GM12875 (cell line): ENCODE data around the gene MBD4.

ENCODE experiments used
- H3K4me3 ChIP-seq: one replicate; pipeline ENCODE4 v1.5.1; 2011; ENCODE audit warnings: low read depth, low read length, control low read depth
- TF ChIP-seq, protein P1 (sequence below): IDR thresholded peaks from 2 replicates; pipeline ENCODE4 v1.5.1; 2011; ENCODE audit warnings: low read depth, mild to moderate bottlenecking, control low read depth, inconsistent platforms, low read length, moderate library complexity, borderline replicate concordance; ENCODE audit not compliant: insufficient read depth

Gene MBD4

DNA sequence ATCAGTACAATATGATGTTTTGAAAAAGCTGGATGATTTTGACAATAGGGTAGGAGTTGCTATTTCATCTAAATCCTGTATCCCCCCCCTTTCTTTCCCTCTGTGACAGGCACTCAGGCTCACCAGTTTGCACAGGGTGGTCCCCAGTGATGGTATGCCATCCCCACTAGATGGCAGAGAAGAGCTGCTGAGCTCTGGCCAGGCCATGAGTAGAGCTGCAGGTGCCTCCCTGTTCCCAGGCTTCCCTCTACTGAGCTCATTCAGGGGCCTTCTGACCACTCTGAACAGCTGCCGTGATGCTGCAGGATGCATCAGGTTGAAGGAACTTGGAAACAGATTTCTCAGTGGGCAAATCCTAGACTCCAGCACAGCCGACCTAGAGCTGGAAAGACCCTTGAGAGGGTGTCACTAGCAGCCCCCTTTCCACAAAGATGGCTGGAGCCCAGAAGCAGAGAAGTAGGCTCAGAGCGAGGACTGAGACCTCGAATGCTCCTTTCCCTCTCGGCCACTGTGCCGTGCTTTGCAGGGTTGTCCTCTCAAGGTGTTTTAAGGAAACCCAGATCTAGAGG, 56.4 kb downstream of the MBD4 start:
- no peak overlapping the region for H3K4me3 ChIP-seq
- TF ChIP-seq, protein P1, sequence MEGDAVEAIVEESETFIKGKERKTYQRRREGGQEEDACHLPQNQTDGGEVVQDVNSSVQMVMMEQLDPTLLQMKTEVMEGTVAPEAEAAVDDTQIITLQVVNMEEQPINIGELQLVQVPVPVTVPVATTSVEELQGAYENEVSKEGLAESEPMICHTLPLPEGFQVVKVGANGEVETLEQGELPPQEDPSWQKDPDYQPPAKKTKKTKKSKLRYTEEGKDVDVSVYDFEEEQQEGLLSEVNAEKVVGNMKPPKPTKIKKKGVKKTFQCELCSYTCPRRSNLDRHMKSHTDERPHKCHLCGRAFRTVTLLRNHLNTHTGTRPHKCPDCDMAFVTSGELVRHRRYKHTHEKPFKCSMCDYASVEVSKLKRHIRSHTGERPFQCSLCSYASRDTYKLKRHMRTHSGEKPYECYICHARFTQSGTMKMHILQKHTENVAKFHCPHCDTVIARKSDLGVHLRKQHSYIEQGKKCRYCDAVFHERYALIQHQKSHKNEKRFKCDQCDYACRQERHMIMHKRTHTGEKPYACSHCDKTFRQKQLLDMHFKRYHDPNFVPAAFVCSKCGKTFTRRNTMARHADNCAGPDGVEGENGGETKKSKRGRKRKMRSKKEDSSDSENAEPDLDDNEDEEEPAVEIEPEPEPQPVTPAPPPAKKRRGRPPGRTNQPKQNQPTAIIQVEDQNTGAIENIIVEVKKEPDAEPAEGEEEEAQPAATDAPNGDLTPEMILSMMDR, result peak; percentile 85

DNA sequence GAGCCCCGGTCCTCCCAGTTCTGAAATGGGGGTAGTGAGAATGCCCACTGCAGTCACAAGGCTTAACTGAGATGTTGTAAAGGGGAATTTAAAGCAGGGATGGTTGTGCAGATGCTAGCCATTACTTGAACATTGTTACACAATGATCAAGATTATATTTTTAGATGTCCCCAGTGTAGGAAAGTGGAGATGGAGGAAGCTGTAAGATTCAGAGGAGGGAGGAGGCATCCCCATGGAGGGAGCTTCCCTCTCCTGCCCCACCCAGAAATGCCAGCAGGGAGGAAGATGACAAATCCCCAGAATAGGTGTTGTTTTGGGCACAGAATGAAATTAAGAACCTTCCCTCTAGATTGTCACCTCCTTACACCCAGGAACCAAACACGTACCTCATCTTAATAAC, 57.4 kb downstream of the MBD4 start:
- TF ChIP-seq, protein P1, result no peak

More for the DNA sequence above, 57.4 kb downstream of the MBD4 start:
- no peak overlapping the region for H3K4me3 ChIP-seq
